ENCODE results near the gene DSEL. TPM values are rescaled to one million over a fixed set of nuclear protein-coding genes. Genes with fewer than 3 reads are reported as not detected.

DSEL gene
- total RNA-seq, 1 experiment from 2014 or later, result 24.9 TPM

GRCh38 chr18:67519592-67519991, 3.1 kb upstream of the DSEL start:
- BruUV-seq (replicated peaks), result no TSS peak
- peaks cover 4% of the 10 kb centered on the region for H3K36me3 ChIP-seq (ENCODE audit: insufficient read depth, low read length, poor library complexity, severe bottlenecking)
- intact Hi-C loops (cut with micrococcal nuclease; ENCODE audit: unreplicated experiment), result loop anchor here (5.0 to 10.0 kb wide), 5 partner anchors 75 to 1145 kb away; no protein-coding TSS in a partner anchor
- TF ChIP-seq CTCF (conservative IDR thresholded peaks at IDR 0.05; ENCODE audit: low read depth, low read length) (no peak), EZH2 (IDR thresholded peaks at IDR 0.05; ENCODE audit: borderline replicate concordance, low read depth, low read length, poor library complexity, severe bottlenecking) (no peak)
- ChIA-PET CTCF (no interaction called here), POLR2A (ENCODE audit: low non-redundant PET) (no interaction called here)
- H3K9me3 ChIP-seq (ENCODE audit: low read depth, low read length, poor library complexity, severe bottlenecking), result no peaks in the 10 kb centered on the region
- no peaks in the 10 kb centered on the region for H3K27me3 ChIP-seq (replicated peaks; ENCODE audit: insufficient read depth, low read depth, low read length, poor library complexity)
- peaks cover 6% of the 10 kb centered on the region for H3K4me1 ChIP-seq (ENCODE audit: insufficient read depth, low read length, poor library complexity, severe bottlenecking)
- H3K27ac ChIP-seq (ENCODE audit: low read depth, low read length, poor library complexity, severe bottlenecking), result no peak overlapping the region
- no peak overlapping the region for H3K4me3 ChIP-seq (ENCODE audit: low read depth, low read length, poor library complexity, severe bottlenecking)
- no peak for DNase-seq (ENCODE audit: low spot score)

DNA sequence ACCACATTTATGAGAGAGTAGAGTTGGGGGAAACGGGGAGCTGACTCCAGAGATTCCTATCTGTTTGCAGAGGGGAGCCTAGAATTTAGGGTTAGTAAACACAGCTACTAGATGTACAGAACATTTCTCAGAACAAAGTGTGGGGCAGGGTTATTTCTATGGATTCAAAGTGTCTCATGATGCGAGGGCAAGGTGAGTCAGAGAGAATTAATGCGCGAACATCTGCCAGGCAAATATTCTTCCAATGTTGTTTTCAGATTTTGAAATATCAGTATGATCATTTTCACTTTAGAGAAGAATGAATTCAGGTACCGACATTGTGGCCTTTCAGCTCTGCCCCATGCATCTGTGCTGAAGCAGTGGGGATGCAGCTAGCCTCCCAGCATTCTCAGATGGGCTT, 2.0 kb upstream of the DSEL start:
- H3K9me3 ChIP-seq (ENCODE audit: low read depth, low read length, poor library complexity, severe bottlenecking), result no peaks in the 10 kb centered on the region
- H3K27ac ChIP-seq (ENCODE audit: low read depth, low read length, poor library complexity, severe bottlenecking), result no peak overlapping the region
- POLR2A ChIA-PET (ENCODE audit: low non-redundant PET), result no interaction called here
- intact Hi-C loops (cut with micrococcal nuclease; ENCODE audit: unreplicated experiment), result loop anchor here (5.0 to 10.0 kb wide), 5 partner anchors 76 to 1146 kb away; no protein-coding TSS in a partner anchor
- no peaks in the 10 kb centered on the region for H3K27me3 ChIP-seq (replicated peaks; ENCODE audit: insufficient read depth, low read depth, low read length, poor library complexity)
- TF ChIP-seq CTCF (conservative IDR thresholded peaks at IDR 0.05; ENCODE audit: low read depth, low read length) (no peak), EZH2 (IDR thresholded peaks at IDR 0.05; ENCODE audit: borderline replicate concordance, low read depth, low read length, poor library complexity, severe bottlenecking) (no peak)
- H3K4me1 ChIP-seq (ENCODE audit: insufficient read depth, low read length, poor library complexity, severe bottlenecking), result peaks cover 6% of the 10 kb centered on the region
- H3K4me3 ChIP-seq (ENCODE audit: low read depth, low read length, poor library complexity, severe bottlenecking), result no peak overlapping the region
- CTCF ChIA-PET, result no interaction called here
- H3K36me3 ChIP-seq (ENCODE audit: insufficient read depth, low read length, poor library complexity, severe bottlenecking), result peaks cover 14% of the 10 kb centered on the region
- BruUV-seq (replicated peaks), result no TSS peak
- DNase-seq (ENCODE audit: low spot score), result no peak

DNA sequence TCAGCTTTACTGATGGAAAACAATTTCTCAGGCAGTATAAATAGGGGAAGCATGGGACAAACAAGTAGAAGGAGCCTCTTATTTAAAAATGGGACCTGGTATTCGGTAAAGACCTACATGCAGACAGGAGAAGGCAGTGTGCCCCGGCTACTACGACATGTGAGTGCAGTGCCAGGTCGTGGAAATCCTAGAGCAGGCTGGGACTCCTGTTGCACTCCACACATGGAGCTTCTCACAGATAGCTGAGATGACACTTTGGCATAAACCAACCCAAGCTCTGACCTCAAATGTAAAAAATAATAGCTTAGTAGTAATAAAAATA, 885 bp upstream of the DSEL start:
- BruUV-seq (replicated peaks), result TSS peak; percentile 88
- TF ChIP-seq CTCF (conservative IDR thresholded peaks at IDR 0.05; ENCODE audit: low read depth, low read length) (no peak), EZH2 (IDR thresholded peaks at IDR 0.05; ENCODE audit: borderline replicate concordance, low read depth, low read length, poor library complexity, severe bottlenecking) (no peak)
- CTCF ChIA-PET, result interaction anchor here (0.8 kb wide), 1 partner anchor 988 kb away, joined by 4 read pairs; no protein-coding TSS in a partner anchor
- peak overlapping the region; percentile 72 for H3K27ac ChIP-seq (ENCODE audit: low read depth, low read length, poor library complexity, severe bottlenecking)
- no peak for DNase-seq (ENCODE audit: low spot score)
- H3K27me3 ChIP-seq (replicated peaks; ENCODE audit: insufficient read depth, low read depth, low read length, poor library complexity), result no peaks in the 10 kb centered on the region
- intact Hi-C loops (cut with micrococcal nuclease; ENCODE audit: unreplicated experiment), result loop anchor here (2.0 to 10.0 kb wide), 7 partner anchors 77 to 1147 kb away; no protein-coding TSS in a partner anchor
- H3K4me3 ChIP-seq (ENCODE audit: low read depth, low read length, poor library complexity, severe bottlenecking), result peak overlapping the region; percentile 85
- H3K9me3 ChIP-seq (ENCODE audit: low read depth, low read length, poor library complexity, severe bottlenecking), result no peaks in the 10 kb centered on the region
- POLR2A ChIA-PET (ENCODE audit: low non-redundant PET), result no interaction called here
- H3K4me1 ChIP-seq (ENCODE audit: insufficient read depth, low read length, poor library complexity, severe bottlenecking), result peaks cover 6% of the 10 kb centered on the region
- H3K36me3 ChIP-seq (ENCODE audit: insufficient read depth, low read length, poor library complexity, severe bottlenecking), result peaks cover 26% of the 10 kb centered on the region

Data from A673 (cell line).